Ovary (tissue), 3 donors: Measurements from ENCODE around the gene TMEM69.

Experiments
- EP300 ChIP-seq: sonication (generic); formaldehyde crosslinking; IDR thresholded peaks from one replicate; pipeline ENCODE4 v1.6.1; 2017; ENCODE audit warnings: antibody characterized with exemption
- POLR2A ChIP-seq: fragments of 450-650 bp; IDR thresholded peaks from one replicate; pipeline ENCODE4 v1.6.1; 2017; ENCODE audit warnings: antibody characterized with exemption, mild to moderate bottlenecking, moderate library complexity
- TF ChIP-seq, protein P1 (sequence below), 3 donors: fragments of 450-650 bp in 2 of 3; fragments of 200-600 bp in 1 of 3; IDR thresholded peaks; one replicate each; pipeline versions ENCODE4 v1.5.1 to v1.8.0; 2016 to 2022; ENCODE audit warnings: antibody characterized with exemption in 3 of 3, mild to moderate bottlenecking in 1 of 3
- donor health status: DM: no; HTN: no; CAD: no.

DNA sequence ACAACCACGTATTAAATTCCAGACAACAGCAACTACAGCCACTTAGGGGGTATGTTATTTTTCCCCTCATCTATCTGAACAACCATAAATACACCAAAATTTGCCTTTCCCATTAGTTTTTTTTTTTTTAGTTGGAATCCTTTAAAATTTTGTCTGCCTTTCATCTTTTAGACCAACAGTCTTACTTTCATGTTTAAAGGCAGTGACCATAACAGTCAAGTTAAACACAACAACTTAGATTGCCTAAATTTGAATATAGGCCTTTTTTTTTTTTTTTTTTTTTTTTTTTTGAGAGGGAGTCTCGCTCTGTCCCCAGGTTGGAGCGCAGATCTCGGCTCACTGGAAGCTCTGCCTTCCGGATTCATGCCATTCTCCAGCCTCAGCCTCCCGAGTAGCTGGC is 5.0 kb upstream of the TMEM69 start:
- TF ChIP-seq, protein P1, sequence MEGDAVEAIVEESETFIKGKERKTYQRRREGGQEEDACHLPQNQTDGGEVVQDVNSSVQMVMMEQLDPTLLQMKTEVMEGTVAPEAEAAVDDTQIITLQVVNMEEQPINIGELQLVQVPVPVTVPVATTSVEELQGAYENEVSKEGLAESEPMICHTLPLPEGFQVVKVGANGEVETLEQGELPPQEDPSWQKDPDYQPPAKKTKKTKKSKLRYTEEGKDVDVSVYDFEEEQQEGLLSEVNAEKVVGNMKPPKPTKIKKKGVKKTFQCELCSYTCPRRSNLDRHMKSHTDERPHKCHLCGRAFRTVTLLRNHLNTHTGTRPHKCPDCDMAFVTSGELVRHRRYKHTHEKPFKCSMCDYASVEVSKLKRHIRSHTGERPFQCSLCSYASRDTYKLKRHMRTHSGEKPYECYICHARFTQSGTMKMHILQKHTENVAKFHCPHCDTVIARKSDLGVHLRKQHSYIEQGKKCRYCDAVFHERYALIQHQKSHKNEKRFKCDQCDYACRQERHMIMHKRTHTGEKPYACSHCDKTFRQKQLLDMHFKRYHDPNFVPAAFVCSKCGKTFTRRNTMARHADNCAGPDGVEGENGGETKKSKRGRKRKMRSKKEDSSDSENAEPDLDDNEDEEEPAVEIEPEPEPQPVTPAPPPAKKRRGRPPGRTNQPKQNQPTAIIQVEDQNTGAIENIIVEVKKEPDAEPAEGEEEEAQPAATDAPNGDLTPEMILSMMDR (IDR thresholded peaks at IDR 0.05), result no peak
- TF ChIP-seq POLR2A (no peak), EP300 (no peak)
